SU-DHL-6 (cell line): ENCODE data around the gene ZNF618.

Source experiments
- CTCF ChIP-seq: fragments of 200-600 bp; sonication (generic); IDR thresholded peaks from one replicate; pipeline ENCODE4 v1.5.1; 2017; ENCODE audit warnings: antibody characterized with exemption, mild to moderate bottlenecking, low read length, moderate library complexity; ENCODE audit not compliant: insufficient read depth, poor library complexity, severe bottlenecking
- EZH2phosphoT487 ChIP-seq: fragments of 200-600 bp; sonication (generic), shearing (Covaris generic); conservative IDR thresholded peaks from 2 replicates; pipeline ENCODE4 v1.6.1; 2018; ENCODE audit warnings: mild to moderate bottlenecking, antibody characterized with exemption, low read length, moderate library complexity, mixed read lengths

DNA sequence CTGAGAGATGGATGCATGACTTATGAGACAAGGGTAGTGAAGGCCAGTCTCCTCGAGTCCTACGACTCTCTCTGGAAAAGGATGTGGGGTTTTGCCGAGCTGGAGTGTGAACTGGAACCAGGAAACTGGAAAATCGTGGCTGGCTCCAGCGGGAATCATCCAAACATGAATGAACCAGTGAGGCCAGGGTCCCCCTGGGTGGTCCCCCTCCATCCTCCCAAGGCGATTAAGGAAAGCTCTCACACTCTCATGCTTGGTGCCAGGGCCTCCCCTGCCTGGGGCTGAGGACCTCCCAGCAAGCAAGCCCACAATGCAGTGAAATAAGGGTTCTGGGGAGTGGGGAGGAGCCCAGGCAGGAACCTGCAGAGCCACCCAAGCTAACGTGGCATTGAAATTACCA lies 211.6 kb downstream of the ZNF618 start:
- no peak for TF ChIP-seq CTCF
- TF ChIP-seq EZH2phosphoT487 = no peak
